IPS-15b (cell line): ENCODE data around the gene TXNL4B.
A peak's percentile ranks its signal among the peaks of the same experiment; 100 is the strongest.

Experiments used
- H3K27me3 ChIP-seq: one replicate; pipeline ENCODE4 v1.6.1; 2013; ENCODE audit warnings: low read length; ENCODE audit not compliant: control insufficient read depth, insufficient read depth
- H3K36me3 ChIP-seq: one replicate; pipeline ENCODE4 v1.6.1; 2013; ENCODE audit warnings: low read length; ENCODE audit not compliant: control insufficient read depth, insufficient read depth
- H3K4me1 ChIP-seq: one replicate; pipeline ENCODE4 v1.6.1; 2013; ENCODE audit warnings: mild to moderate bottlenecking, low read length; ENCODE audit not compliant: control insufficient read depth, insufficient read depth
- H3K4me3 ChIP-seq: one replicate; pipeline ENCODE4 v1.5.1; 2013; ENCODE audit warnings: low read depth, low read length
- H3K9ac ChIP-seq: one replicate; pipeline ENCODE4 v1.6.1; 2013; ENCODE audit warnings: low read depth, mild to moderate bottlenecking, low read length
- H3K9me3 ChIP-seq: one replicate; pipeline ENCODE4 v1.6.1; 2013; ENCODE audit warnings: mild to moderate bottlenecking, low read length; ENCODE audit not compliant: control insufficient read depth, insufficient read depth

The TXNL4B gene

GRCh38 chr16:72110662-72111615 lies 17.5 kb upstream of the TXNL4B start:
- Histone ChIP-seq H3K36me3 (peaks cover 53% of the 10 kb centered on the region), H3K9me3 (no peaks in the 10 kb centered on the region), H3K4me1 (no peaks in the 10 kb centered on the region), H3K4me3 (no peak overlapping the region), H3K9ac (no peak overlapping the region), H3K27me3 (no peaks in the 10 kb centered on the region)

GRCh38 chr16:72109966-72110530 lies 16.6 kb upstream of the TXNL4B start:
- Histone ChIP-seq H3K4me1 (no peaks in the 10 kb centered on the region), H3K9ac (no peak overlapping the region), H3K4me3 (no peak overlapping the region), H3K9me3 (no peaks in the 10 kb centered on the region), H3K27me3 (no peaks in the 10 kb centered on the region), H3K36me3 (peaks cover 62% of the 10 kb centered on the region)

- H3K4me1 ChIP-seq: no peaks in the 10 kb centered on the region
- H3K4me3 ChIP-seq: no peak overlapping the region
- peaks cover 65% of the 10 kb centered on the region for H3K36me3 ChIP-seq
- H3K9me3 ChIP-seq: no peaks in the 10 kb centered on the region
- H3K9ac ChIP-seq: no peak overlapping the region
- no peaks in the 10 kb centered on the region for H3K27me3 ChIP-seq
These were observed 15.9 kb upstream of the TXNL4B start for GRCh38 chr16:72109300-72109699.

DNA sequence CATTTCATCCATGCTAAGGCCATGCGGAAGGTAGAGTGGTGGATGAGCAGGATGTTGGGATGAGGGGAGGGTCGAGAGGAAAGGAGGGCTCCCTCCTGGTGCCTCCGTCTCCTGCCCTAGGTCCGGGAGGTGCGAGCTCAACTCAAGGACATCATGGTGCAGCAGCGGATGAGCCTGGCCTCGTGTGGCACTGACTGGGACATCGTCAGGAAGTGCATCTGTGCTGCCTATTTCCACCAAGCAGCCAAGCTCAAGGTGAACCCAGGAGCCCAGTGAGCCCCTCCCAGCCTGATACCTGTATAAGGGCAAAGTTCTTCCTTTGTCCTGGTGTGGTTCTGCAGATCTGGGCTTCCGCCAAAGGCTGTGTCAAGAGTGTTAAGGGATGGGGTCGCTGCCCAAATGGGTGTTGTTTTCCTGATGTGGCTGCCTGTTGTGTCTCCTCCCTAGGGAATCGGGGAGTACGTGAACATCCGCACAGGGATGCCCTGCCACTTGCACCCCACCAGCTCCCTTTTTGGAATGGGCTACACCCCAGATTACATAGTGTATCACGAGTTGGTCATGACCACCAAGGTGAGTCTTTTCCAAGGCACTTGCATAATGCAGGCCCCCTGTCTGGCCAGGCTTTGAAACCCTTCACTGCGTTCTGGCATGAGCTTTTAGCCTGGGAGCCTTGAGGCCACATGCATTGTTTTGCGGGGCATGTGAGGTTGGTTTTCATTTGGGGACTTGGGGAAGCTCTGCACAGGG lies 15.1 kb upstream of the TXNL4B start:
- H3K9ac ChIP-seq: no peak overlapping the region
- peaks cover 73% of the 10 kb centered on the region for H3K36me3 ChIP-seq
- no peaks in the 10 kb centered on the region for H3K4me1 ChIP-seq
- H3K27me3 ChIP-seq: no peaks in the 10 kb centered on the region
- H3K9me3 ChIP-seq: no peaks in the 10 kb centered on the region
- no peak overlapping the region for H3K4me3 ChIP-seq

- no peaks in the 10 kb centered on the region for H3K27me3 ChIP-seq
- H3K9me3 ChIP-seq: no peaks in the 10 kb centered on the region
- no peak overlapping the region for H3K4me3 ChIP-seq
- H3K4me1 ChIP-seq: no peaks in the 10 kb centered on the region
- H3K36me3 ChIP-seq: peaks cover 81% of the 10 kb centered on the region
- no peak overlapping the region for H3K9ac ChIP-seq
These were observed 14.0 kb upstream of the TXNL4B start for GRCh38 chr16:72107371-72107770.

DNA sequence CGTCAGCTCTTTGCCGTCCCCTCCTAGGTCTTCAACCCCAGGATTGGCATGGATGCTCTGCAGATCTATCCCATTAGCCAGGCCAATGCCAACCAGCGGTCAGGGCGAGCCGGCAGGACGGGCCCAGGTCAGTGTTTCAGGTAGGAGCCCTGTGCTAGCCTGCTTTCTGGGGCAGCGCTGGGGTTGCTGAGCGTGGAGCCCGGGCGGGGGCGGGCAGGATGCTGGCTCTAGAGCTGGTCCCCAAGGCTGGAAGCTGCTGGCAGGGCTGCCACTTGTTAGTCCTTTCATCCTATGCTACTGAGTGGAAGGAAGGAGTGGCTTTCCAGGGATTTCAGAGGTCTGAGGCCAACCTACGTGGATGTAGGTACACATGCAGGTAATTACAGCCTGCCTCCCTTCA lies 12.6 kb upstream of the TXNL4B start:
- Histone ChIP-seq H3K4me3 (no peak overlapping the region), H3K9ac (no peak overlapping the region), H3K27me3 (no peaks in the 10 kb centered on the region), H3K9me3 (no peaks in the 10 kb centered on the region), H3K4me1 (no peaks in the 10 kb centered on the region), H3K36me3 (peaks cover 85% of the 10 kb centered on the region)

- no peak overlapping the region for H3K9ac ChIP-seq
- H3K9me3 ChIP-seq: no peaks in the 10 kb centered on the region
- no peaks in the 10 kb centered on the region for H3K4me1 ChIP-seq
- no peak overlapping the region for H3K4me3 ChIP-seq
- H3K36me3 ChIP-seq: peaks cover 83% of the 10 kb centered on the region
- H3K27me3 ChIP-seq: no peaks in the 10 kb centered on the region
These were observed 11.5 kb upstream of the TXNL4B start for GRCh38 chr16:72104905-72105304.

DNA sequence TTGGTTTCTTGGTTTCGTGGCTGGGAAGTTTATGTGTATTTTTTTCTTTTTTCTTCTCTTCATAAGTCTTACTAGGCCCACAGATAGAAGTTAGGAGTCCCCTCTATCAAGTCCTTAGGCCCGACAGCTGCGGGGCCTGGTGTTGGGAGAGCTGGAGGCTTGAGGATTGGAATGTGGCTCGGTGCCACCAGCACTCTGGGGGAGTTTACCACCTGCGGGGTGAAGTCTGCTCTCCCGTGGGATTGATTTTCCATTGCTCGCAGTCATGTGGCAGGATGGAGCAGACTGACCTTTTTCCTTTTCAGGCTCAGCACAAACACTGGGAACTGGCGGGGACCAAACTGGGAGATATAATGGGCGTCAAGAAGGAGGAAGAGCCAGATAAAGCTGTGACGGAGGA lies 7.8 kb upstream of the TXNL4B start:
- H3K36me3 ChIP-seq: peaks cover 69% of the 10 kb centered on the region
- no peaks in the 10 kb centered on the region for H3K9me3 ChIP-seq
- no peaks in the 10 kb centered on the region for H3K27me3 ChIP-seq
- no peak overlapping the region for H3K4me3 ChIP-seq
- H3K9ac ChIP-seq: no peak overlapping the region
- no peaks in the 10 kb centered on the region for H3K4me1 ChIP-seq

DNA sequence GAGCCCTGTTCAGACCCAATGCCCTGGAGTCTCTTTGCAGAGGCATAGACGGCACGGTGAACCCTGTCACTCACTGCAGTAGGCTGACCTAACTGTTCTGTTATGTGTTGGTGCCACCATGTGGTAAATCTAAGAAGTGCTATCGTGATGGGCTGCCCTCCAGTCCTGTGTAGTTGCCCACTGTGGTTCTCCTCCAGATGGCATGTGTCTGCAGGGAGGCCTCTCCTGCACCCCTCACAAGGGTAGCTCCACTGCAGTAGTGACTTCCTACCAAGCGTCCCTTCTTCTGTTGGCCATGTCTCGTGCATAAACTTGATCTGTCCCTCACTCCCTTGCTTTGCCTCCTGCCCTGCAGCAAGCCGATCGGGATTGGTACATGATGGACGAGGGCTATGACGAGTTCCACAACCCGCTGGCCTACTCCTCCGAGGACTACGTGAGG lies 6.0 kb upstream of the TXNL4B start:
- no peak overlapping the region for H3K4me3 ChIP-seq
- H3K27me3 ChIP-seq: no peaks in the 10 kb centered on the region
- no peaks in the 10 kb centered on the region for H3K9me3 ChIP-seq
- peaks cover 55% of the 10 kb centered on the region for H3K36me3 ChIP-seq
- no peak overlapping the region for H3K9ac ChIP-seq
- peaks cover 3% of the 10 kb centered on the region for H3K4me1 ChIP-seq

- no peak overlapping the region for H3K4me3 ChIP-seq
- peaks cover 50% of the 10 kb centered on the region for H3K36me3 ChIP-seq
- H3K4me1 ChIP-seq: peaks cover 3% of the 10 kb centered on the region
- no peaks in the 10 kb centered on the region for H3K9me3 ChIP-seq
- no peaks in the 10 kb centered on the region for H3K27me3 ChIP-seq
- no peak overlapping the region for H3K9ac ChIP-seq
These were observed 5.5 kb upstream of the TXNL4B start for GRCh38 chr16:72098936-72099335.

DNA sequence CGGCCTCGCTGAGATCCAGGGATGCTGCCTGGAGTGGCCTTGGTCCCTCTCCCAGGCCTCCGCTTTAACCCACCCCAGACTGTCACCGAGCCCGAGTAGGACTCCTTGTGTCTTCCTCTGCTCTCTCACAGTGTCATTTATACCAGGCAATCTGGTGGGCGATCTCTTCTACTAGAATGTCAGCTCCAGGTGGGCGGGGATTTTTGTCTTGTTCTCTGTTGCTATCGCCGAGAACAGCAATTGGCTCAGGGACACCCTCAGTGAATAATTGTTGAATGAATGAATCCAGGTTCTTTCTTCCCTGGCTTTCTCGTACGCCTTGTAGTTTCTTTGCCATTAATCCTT lies 818 bp upstream of the TXNL4B start:
- Histone ChIP-seq H3K9me3 (no peaks in the 10 kb centered on the region), H3K36me3 (peaks cover 13% of the 10 kb centered on the region), H3K9ac (peak overlapping the region; percentile 93), H3K4me1 (peaks cover 3% of the 10 kb centered on the region), H3K27me3 (no peaks in the 10 kb centered on the region), H3K4me3 (peak overlapping the region; percentile 97)
